ENCODE data around the gene GLT8D1. TPM values are rescaled to one million over a fixed set of nuclear protein-coding genes. Genes with fewer than 3 reads are reported as not detected.

Gene GLT8D1
- total RNA-seq, 1 donor from 2014 or later: 55.0 TPM

GRCh38 chr3:52712291-52713212 is 7.0 kb upstream of the GLT8D1 start:
- no peak for DNase-seq (ENCODE audit: low spot score)

- no peak for DNase-seq (ENCODE audit: low spot score)
These were observed 4.9 kb upstream of the GLT8D1 start for GRCh38 chr3:52710512-52710911.

GRCh38 chr3:52707585-52707984 is 2.0 kb upstream of the GLT8D1 start:
- no peak for DNase-seq (ENCODE audit: low spot score)

- no peak for DNase-seq (ENCODE audit: low spot score)
These were observed 228 bp downstream of the GLT8D1 start for GRCh38 chr3:52705438-52705687.

- DNase-seq (ENCODE audit: low spot score): no peak
These were observed 767 bp downstream of the GLT8D1 start for GRCh38 chr3:52704611-52705437.

- no peak for DNase-seq (ENCODE audit: low spot score)
These were observed 2.2 kb downstream of the GLT8D1 start for GRCh38 chr3:52703341-52703740.

GRCh38 chr3:52697632-52697965 is 8.0 kb downstream of the GLT8D1 start:
- no peak for DNase-seq (ENCODE audit: low spot score)

GRCh38 chr3:52696830-52697631 is 8.6 kb downstream of the GLT8D1 start:
- DNase-seq (ENCODE audit: low spot score): no peak

GRCh38 chr3:52695798-52696671 is 9.6 kb downstream of the GLT8D1 start:
- no peak for DNase-seq (ENCODE audit: low spot score)

- no peak for DNase-seq (ENCODE audit: low spot score)
These were observed 10.9 kb downstream of the GLT8D1 start for GRCh38 chr3:52694528-52695189.

GRCh38 chr3:52693071-52693470 is 12.5 kb downstream of the GLT8D1 start:
- DNase-seq (ENCODE audit: low spot score): no peak

GRCh38 chr3:52690560-52690959 is 15.0 kb downstream of the GLT8D1 start:
- no peak for DNase-seq (ENCODE audit: low spot score)

GRCh38 chr3:52689151-52689550 is 16.4 kb downstream of the GLT8D1 start:
- no peak for DNase-seq (ENCODE audit: low spot score)

- no peak for DNase-seq (ENCODE audit: low spot score)
These were observed 17.3 kb downstream of the GLT8D1 start for GRCh38 chr3:52688266-52688665.

GRCh38 chr3:52685709-52686691 is 19.6 kb downstream of the GLT8D1 start, which contains the start of the genes GNL3 and PBRM1:
Gene GNL3 (plus strand): TSS chr3:52686032. CDS start chr3:52686093, 61 bp downstream.
Gene PBRM1 (minus strand): TSS chr3:52685913.
- peak; percentile 94 for DNase-seq (ENCODE audit: low spot score)

GRCh38 chr3:52685285-52685708 is 20.3 kb downstream of the GLT8D1 start:
- peak; percentile 71 for DNase-seq (ENCODE audit: low spot score)

GRCh38 chr3:52684184-52684583 is 21.4 kb downstream of the GLT8D1 start:
- no peak for DNase-seq (ENCODE audit: low spot score)

- no peak for DNase-seq (ENCODE audit: low spot score)
These were observed 22.0 kb downstream of the GLT8D1 start for GRCh38 chr3:52683611-52684010.

- peak; percentile 21 for DNase-seq (ENCODE audit: low spot score)
These were observed 23.6 kb downstream of the GLT8D1 start for GRCh38 chr3:52682016-52682415.

All from mucosa of gallbladder (tissue), 1 donor.